T-helper 17 cell (primary cell): ENCODE measurements around the gene URB2. TPM values are rescaled to one million over a fixed set of nuclear protein-coding genes. Genes with fewer than 3 reads are reported as not detected.
"Not testable (repeated sequence)": the region's sequence is repeated elsewhere in the genome, so short reads cannot be mapped to it uniquely, and the experiment has no call there.

Experiments
- ATAC-seq: fragments of 150-1000 bp; cut with Tn5 transposase; 2 replicates; pipeline ENCODE4 v1.10.0; 2021; ENCODE audit warnings: mild to moderate bottlenecking, moderate library complexity
- DNase-seq, 3 donors: peaks; one replicate each; pipeline versions ENCODE4 v3.0.0 to v3.0.0-alpha.2; 2020 to 2021
- H3K9me3 ChIP-seq: one replicate; pipeline ENCODE4 v1.7.0; 2013; ENCODE audit warnings: low read length, mild to moderate bottlenecking; ENCODE audit not compliant: control insufficient read depth, poor library complexity, severe bottlenecking
- H3K27ac Mint-ChIP-seq: one replicate; pipeline ENCODE4 v1.8.0; 2022; ENCODE audit warnings: mild to moderate bottlenecking, moderate library complexity, mixed read lengths
- H3K27me3 Mint-ChIP-seq: one replicate; pipeline ENCODE4 v1.8.0; 2022; ENCODE audit warnings: mixed read lengths
- H3K36me3 Mint-ChIP-seq: one replicate; pipeline ENCODE4 v1.8.0; 2022; ENCODE audit warnings: low read depth, mixed read lengths
- H3K4me1 Mint-ChIP-seq: one replicate; pipeline ENCODE4 v1.8.0; 2022; ENCODE audit warnings: mild to moderate bottlenecking, mixed read lengths
- H3K4me3 Mint-ChIP-seq: one replicate; pipeline ENCODE4 v1.8.0; 2022; ENCODE audit warnings: mild to moderate bottlenecking, moderate library complexity, mixed read lengths
- total RNA-seq, 4 donors: library from RNA in 2 of 4; stranded (reverse) in 2 of 4; gene quantifications; one replicate each; pipeline ENCODE4 v1.2.3 and lab custom pipeline; 2022 to 2026

Gene URB2
- 10 to 100 TPM in 1 of 2 donors, 1 to 10 TPM in 1; 8.2 to 10.7 TPM for total RNA-seq
- total RNA-seq (lab: John Stamatoyannopoulos, UW), result 22.9 to 48.4 reads per million in 2 donors

- Mint-ChIP-seq H3K36me3 (peaks cover 5% of the 10 kb centered on the region), H3K4me1 (peaks cover 39% of the 10 kb centered on the region)
Observed at GRCh38 chr1:229625915-229626831, at the start of gene URB2, which contains the start of gene TAF5L. URB2 (plus strand) TSS chr1:229626247; CDS start chr1:229627634, 1,387 bp downstream. TAF5L (minus strand) TSS chr1:229626122; CDS start chr1:229614482, 11,640 bp downstream.

GRCh38 chr1:229578168-229579058, 47.6 kb upstream of the URB2 start:
- ATAC-seq (no peak), DNase-seq (no peak)
- Mint-ChIP-seq H3K36me3 (no peaks in the 10 kb centered on the region), H3K27ac (no peak overlapping the region), H3K4me3 (no peak overlapping the region), H3K27me3 (peaks cover 21% of the 10 kb centered on the region), H3K4me1 (no peaks in the 10 kb centered on the region)
- H3K9me3 ChIP-seq, result no peaks in the 10 kb centered on the region

More at GRCh38 chr1:229625915-229626831, at the start of gene URB2, which contains the start of gene TAF5L:
- Mint-ChIP-seq H3K27ac (peak within 1 kb of the TSS; percentile 92), H3K27me3 (no peaks in the 10 kb centered on the region), H3K4me3 (peak within 1 kb of the TSS; percentile 99)
- peak; percentile 80 to 81 (median 80) for DNase-seq
- no peaks in the 10 kb centered on the region for H3K9me3 ChIP-seq
- peak; percentile 93 for ATAC-seq

GRCh38 chr1:229579059-229579673, 46.9 kb upstream of the URB2 start:
- H3K9me3 ChIP-seq, result no peaks in the 10 kb centered on the region
- ATAC-seq, result no peak
- Mint-ChIP-seq H3K27ac (no peak overlapping the region), H3K4me3 (no peak overlapping the region), H3K36me3 (no peaks in the 10 kb centered on the region), H3K27me3 (peaks cover 15% of the 10 kb centered on the region), H3K4me1 (no peaks in the 10 kb centered on the region)
- no peak for DNase-seq

- H3K27me3 Mint-ChIP-seq, result peaks cover 14% of the 10 kb centered on the region
Observed at GRCh38 chr1:229581485-229581884, 44.6 kb upstream of the URB2 start.

GRCh38 chr1:229582011-229582694, 43.9 kb upstream of the URB2 start:
- peaks cover 2% of the 10 kb centered on the region for H3K4me1 Mint-ChIP-seq
- ATAC-seq (no peak), DNase-seq (no peak)
- H3K27me3 Mint-ChIP-seq, result peaks cover 14% of the 10 kb centered on the region
- no peaks in the 10 kb centered on the region for H3K36me3 Mint-ChIP-seq
- no peak overlapping the region for H3K27ac Mint-ChIP-seq
- H3K9me3 ChIP-seq, result no peaks in the 10 kb centered on the region
- no peak overlapping the region for H3K4me3 Mint-ChIP-seq

More at GRCh38 chr1:229581485-229581884, 44.6 kb upstream of the URB2 start:
- Mint-ChIP-seq H3K27ac (no peak overlapping the region), H3K4me3 (no peak overlapping the region), H3K4me1 (no peaks in the 10 kb centered on the region), H3K36me3 (no peaks in the 10 kb centered on the region)
- no peaks in the 10 kb centered on the region for H3K9me3 ChIP-seq
- DNase-seq, result no peak
- ATAC-seq, result no peak

GRCh38 chr1:229582715-229583114, 43.3 kb upstream of the URB2 start:
- H3K4me1 Mint-ChIP-seq, result peaks cover 5% of the 10 kb centered on the region
- H3K9me3 ChIP-seq, result no peaks in the 10 kb centered on the region
- no peak overlapping the region for H3K27ac Mint-ChIP-seq
- no peaks in the 10 kb centered on the region for H3K36me3 Mint-ChIP-seq
- H3K4me3 Mint-ChIP-seq, result no peak overlapping the region
- ATAC-seq, result no peak
- DNase-seq, result no peak
- peaks cover 11% of the 10 kb centered on the region for H3K27me3 Mint-ChIP-seq

- Mint-ChIP-seq H3K36me3 (no peaks in the 10 kb centered on the region), H3K4me1 (peaks cover 5% of the 10 kb centered on the region), H3K27ac (no peak overlapping the region), H3K4me3 (no peak overlapping the region), H3K27me3 (no peaks in the 10 kb centered on the region)
- DNase-seq (no peak), ATAC-seq (no peak)
- H3K9me3 ChIP-seq, result no peaks in the 10 kb centered on the region
Observed at GRCh38 chr1:229585338-229585737, 40.7 kb upstream of the URB2 start.

GRCh38 chr1:229590119-229590518, 35.9 kb upstream of the URB2 start:
- no peak overlapping the region for H3K4me3 Mint-ChIP-seq

GRCh38 chr1:229593800-229594199, 32.2 kb upstream of the URB2 start:
- H3K27me3 Mint-ChIP-seq, result no peaks in the 10 kb centered on the region
- no peak overlapping the region for H3K4me3 Mint-ChIP-seq
- ATAC-seq (no peak), DNase-seq (no peak)
- no peak overlapping the region for H3K27ac Mint-ChIP-seq
- no peaks in the 10 kb centered on the region for H3K9me3 ChIP-seq
- peaks cover 4% of the 10 kb centered on the region for H3K36me3 Mint-ChIP-seq
- no peaks in the 10 kb centered on the region for H3K4me1 Mint-ChIP-seq

More at GRCh38 chr1:229590119-229590518, 35.9 kb upstream of the URB2 start:
- ATAC-seq (no peak), DNase-seq (no peak)
- H3K36me3 Mint-ChIP-seq, result peaks cover 4% of the 10 kb centered on the region
- H3K9me3 ChIP-seq, result no peaks in the 10 kb centered on the region
- H3K4me1 Mint-ChIP-seq, result peaks cover 5% of the 10 kb centered on the region
- H3K27me3 Mint-ChIP-seq, result no peaks in the 10 kb centered on the region
- H3K27ac Mint-ChIP-seq, result no peak overlapping the region

- ATAC-seq, result no peak
- H3K9me3 ChIP-seq, result no peaks in the 10 kb centered on the region
- H3K4me1 Mint-ChIP-seq, result peaks cover 3% of the 10 kb centered on the region
- peak overlapping the region; percentile 37 for H3K27ac Mint-ChIP-seq
- peaks cover 4% of the 10 kb centered on the region for H3K36me3 Mint-ChIP-seq
- DNase-seq, result no peak
- no peaks in the 10 kb centered on the region for H3K27me3 Mint-ChIP-seq
- no peak overlapping the region for H3K4me3 Mint-ChIP-seq
Observed at GRCh38 chr1:229594227-229595008, 31.6 kb upstream of the URB2 start.

- H3K9me3 ChIP-seq, H3K4me3 Mint-ChIP-seq, H3K4me1 Mint-ChIP-seq, H3K36me3 Mint-ChIP-seq, H3K27ac Mint-ChIP-seq, H3K27me3 Mint-ChIP-seq, DNase-seq, ATAC-seq: not testable (repeated sequence)
Observed at GRCh38 chr1:229595876-229596275, 30.2 kb upstream of the URB2 start.
